ENCODE measurements around the gene OPN4.

GRCh38 chr10:86685893-86686632, 31.7 kb downstream of the OPN4 start:
- TF ChIP-seq POLR2A (IDR thresholded peaks at IDR 0.05) (no peak), EP300 (IDR thresholded peaks at IDR 0.05) (no peak)
- TF ChIP-seq, protein P1, sequence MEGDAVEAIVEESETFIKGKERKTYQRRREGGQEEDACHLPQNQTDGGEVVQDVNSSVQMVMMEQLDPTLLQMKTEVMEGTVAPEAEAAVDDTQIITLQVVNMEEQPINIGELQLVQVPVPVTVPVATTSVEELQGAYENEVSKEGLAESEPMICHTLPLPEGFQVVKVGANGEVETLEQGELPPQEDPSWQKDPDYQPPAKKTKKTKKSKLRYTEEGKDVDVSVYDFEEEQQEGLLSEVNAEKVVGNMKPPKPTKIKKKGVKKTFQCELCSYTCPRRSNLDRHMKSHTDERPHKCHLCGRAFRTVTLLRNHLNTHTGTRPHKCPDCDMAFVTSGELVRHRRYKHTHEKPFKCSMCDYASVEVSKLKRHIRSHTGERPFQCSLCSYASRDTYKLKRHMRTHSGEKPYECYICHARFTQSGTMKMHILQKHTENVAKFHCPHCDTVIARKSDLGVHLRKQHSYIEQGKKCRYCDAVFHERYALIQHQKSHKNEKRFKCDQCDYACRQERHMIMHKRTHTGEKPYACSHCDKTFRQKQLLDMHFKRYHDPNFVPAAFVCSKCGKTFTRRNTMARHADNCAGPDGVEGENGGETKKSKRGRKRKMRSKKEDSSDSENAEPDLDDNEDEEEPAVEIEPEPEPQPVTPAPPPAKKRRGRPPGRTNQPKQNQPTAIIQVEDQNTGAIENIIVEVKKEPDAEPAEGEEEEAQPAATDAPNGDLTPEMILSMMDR (IDR thresholded peaks at IDR 0.05) = no peak

Measured in ovary (tissue), 3 donors.